ENCODE data around the gene KIF6. TPM values are rescaled to one million over a fixed set of nuclear protein-coding genes. Genes with fewer than 3 reads are reported as not detected.

KIF6 gene
- total RNA-seq, 1 donor from 2014 or later, result 2.0 TPM

DNA sequence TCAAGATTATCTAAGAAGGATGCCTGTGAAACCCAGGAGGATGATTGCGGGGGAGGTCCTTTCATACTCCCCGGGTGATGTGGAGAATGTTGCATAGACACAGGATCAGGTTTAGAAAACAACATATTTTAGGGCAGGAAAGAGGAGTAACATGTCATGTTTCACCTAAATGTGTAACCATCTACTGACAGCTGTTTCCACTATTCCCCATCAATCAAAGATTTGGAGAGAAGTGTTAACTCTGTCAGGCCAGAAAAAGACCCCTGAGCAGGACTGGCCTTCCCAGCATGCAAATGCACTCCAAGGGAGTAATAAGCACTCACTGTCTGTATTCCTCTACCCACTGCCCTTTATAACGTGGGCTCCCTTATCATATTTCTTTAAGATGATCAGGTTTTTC, 254.7 kb downstream of the KIF6 start:
- H3K27me3 ChIP-seq (ENCODE audit: insufficient read depth, low read length), result no peaks in the 10 kb centered on the region
- no peak overlapping the region for H3K4me3 Mint-ChIP-seq (ENCODE audit: unreplicated experiment)
- no peaks in the 10 kb centered on the region for H3K36me3 Mint-ChIP-seq (ENCODE audit: low read depth, unreplicated experiment)
- no peaks in the 10 kb centered on the region for H3K27me3 Mint-ChIP-seq (ENCODE audit: low read depth, unreplicated experiment)
- DNase-seq (ENCODE audit: low read depth) (no peak), FAIRE-seq (no peak)
- H3K9me3 Mint-ChIP-seq (ENCODE audit: unreplicated experiment), result peaks cover 2% of the 10 kb centered on the region
- no peak overlapping the region for H3K27ac Mint-ChIP-seq (ENCODE audit: unreplicated experiment)
- TF ChIP-seq EZH2 (IDR thresholded peaks at IDR 0.05; ENCODE audit: insufficient read depth, low read length), result no peak
- TF ChIP-seq, protein P1, sequence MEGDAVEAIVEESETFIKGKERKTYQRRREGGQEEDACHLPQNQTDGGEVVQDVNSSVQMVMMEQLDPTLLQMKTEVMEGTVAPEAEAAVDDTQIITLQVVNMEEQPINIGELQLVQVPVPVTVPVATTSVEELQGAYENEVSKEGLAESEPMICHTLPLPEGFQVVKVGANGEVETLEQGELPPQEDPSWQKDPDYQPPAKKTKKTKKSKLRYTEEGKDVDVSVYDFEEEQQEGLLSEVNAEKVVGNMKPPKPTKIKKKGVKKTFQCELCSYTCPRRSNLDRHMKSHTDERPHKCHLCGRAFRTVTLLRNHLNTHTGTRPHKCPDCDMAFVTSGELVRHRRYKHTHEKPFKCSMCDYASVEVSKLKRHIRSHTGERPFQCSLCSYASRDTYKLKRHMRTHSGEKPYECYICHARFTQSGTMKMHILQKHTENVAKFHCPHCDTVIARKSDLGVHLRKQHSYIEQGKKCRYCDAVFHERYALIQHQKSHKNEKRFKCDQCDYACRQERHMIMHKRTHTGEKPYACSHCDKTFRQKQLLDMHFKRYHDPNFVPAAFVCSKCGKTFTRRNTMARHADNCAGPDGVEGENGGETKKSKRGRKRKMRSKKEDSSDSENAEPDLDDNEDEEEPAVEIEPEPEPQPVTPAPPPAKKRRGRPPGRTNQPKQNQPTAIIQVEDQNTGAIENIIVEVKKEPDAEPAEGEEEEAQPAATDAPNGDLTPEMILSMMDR (IDR thresholded peaks at IDR 0.05; ENCODE audit: insufficient read depth, low read depth, low read length), result no peak
- H2AFZ ChIP-seq (ENCODE audit: low read depth, low read length), result no peak overlapping the region
- H3K79me2 ChIP-seq (ENCODE audit: insufficient read depth, low read length), result no peaks in the 10 kb centered on the region
- no peak overlapping the region for H3K9ac ChIP-seq (ENCODE audit: low read length)
- no peaks in the 10 kb centered on the region for H3K4me1 Mint-ChIP-seq (ENCODE audit: low read depth, unreplicated experiment)
- H3K4me1 ChIP-seq (ENCODE audit: insufficient read depth, low read length), result no peaks in the 10 kb centered on the region
- H3K27ac ChIP-seq (ENCODE audit: low read depth, low read length), result no peak overlapping the region
- H3K4me2 ChIP-seq (ENCODE audit: low read length), result no peak overlapping the region
- no peaks in the 10 kb centered on the region for H3K36me3 ChIP-seq (ENCODE audit: insufficient read depth, low read length)
- H4K20me1 ChIP-seq (ENCODE audit: insufficient read depth, low read length), result no peaks in the 10 kb centered on the region
- H3K4me3 ChIP-seq (ENCODE audit: insufficient read depth, low read depth, low read length), result no peak overlapping the region
- no peaks in the 10 kb centered on the region for H3K9me3 ChIP-seq (ENCODE audit: insufficient read depth, low read depth, low read length)

DNA sequence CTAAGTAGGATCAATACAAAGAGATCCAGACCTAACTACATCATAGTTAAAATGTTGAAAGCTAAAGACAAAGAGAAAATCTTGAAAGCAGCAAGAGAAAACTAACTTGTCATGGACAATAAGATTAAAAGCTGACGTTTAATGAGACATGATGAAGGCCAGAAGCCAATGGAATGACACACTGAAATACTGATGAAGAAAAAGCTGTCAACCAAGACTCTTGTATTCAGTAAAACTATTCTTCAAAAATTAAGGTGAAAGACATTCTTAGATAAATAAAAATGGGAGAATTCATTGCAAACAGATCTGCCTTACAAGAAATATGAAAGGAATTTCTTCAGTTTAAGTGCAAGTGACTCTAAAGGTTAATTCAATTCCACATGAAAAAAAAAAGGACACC, 256.8 kb downstream of the KIF6 start:
- Histone ChIP-seq H3K27me3 (ENCODE audit: insufficient read depth, low read length) (no peaks in the 10 kb centered on the region), H3K36me3 (ENCODE audit: insufficient read depth, low read length) (no peaks in the 10 kb centered on the region), H3K4me1 (ENCODE audit: insufficient read depth, low read length) (no peaks in the 10 kb centered on the region), H2AFZ (ENCODE audit: low read depth, low read length) (no peak overlapping the region), H3K79me2 (ENCODE audit: insufficient read depth, low read length) (no peaks in the 10 kb centered on the region), H3K27ac (ENCODE audit: low read depth, low read length) (no peak overlapping the region), H3K9ac (ENCODE audit: low read length) (no peak overlapping the region), H3K4me3 (ENCODE audit: insufficient read depth, low read depth, low read length) (no peak overlapping the region), H3K9me3 (ENCODE audit: insufficient read depth, low read depth, low read length) (no peaks in the 10 kb centered on the region), H3K4me2 (ENCODE audit: low read length) (no peak overlapping the region), H4K20me1 (ENCODE audit: insufficient read depth, low read length) (no peaks in the 10 kb centered on the region)
- no peak for TF ChIP-seq EZH2 (IDR thresholded peaks at IDR 0.05; ENCODE audit: insufficient read depth, low read length)
- FAIRE-seq (no peak), DNase-seq (ENCODE audit: low read depth) (no peak)
- H3K27me3 Mint-ChIP-seq (ENCODE audit: low read depth, unreplicated experiment), result no peaks in the 10 kb centered on the region
- no peaks in the 10 kb centered on the region for H3K4me1 Mint-ChIP-seq (ENCODE audit: low read depth, unreplicated experiment)
- no peak overlapping the region for H3K27ac Mint-ChIP-seq (ENCODE audit: unreplicated experiment)
- peaks cover 2% of the 10 kb centered on the region for H3K9me3 Mint-ChIP-seq (ENCODE audit: unreplicated experiment)
- H3K4me3 Mint-ChIP-seq (ENCODE audit: unreplicated experiment), result no peak overlapping the region
- no peaks in the 10 kb centered on the region for H3K36me3 Mint-ChIP-seq (ENCODE audit: low read depth, unreplicated experiment)

DNA sequence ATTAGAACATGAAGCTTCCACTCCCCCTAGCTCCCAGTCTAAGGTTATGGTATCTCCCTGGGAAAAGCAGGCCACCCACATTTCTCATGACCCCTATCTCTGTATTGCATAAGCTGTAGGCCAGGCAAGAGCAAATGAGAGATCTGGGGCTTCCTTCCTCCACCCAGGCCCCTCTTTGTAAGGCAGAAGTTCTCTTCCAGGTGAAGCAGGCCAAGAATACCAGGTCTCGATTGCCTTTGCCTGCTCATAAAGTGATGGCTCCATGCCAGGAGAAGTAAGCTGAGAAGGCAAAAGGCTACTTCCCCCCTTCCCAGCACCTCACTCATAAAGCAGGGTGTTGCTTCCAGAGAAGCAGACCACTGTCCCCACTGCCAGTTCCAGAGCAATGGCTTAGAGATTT, 258.6 kb downstream of the KIF6 start:
- no peaks in the 10 kb centered on the region for H3K4me1 Mint-ChIP-seq (ENCODE audit: low read depth, unreplicated experiment)
- FAIRE-seq, result no peak

More for the DNA sequence above, 258.6 kb downstream of the KIF6 start:
- H3K36me3 Mint-ChIP-seq (ENCODE audit: low read depth, unreplicated experiment), result no peaks in the 10 kb centered on the region
- no peak overlapping the region for H3K4me2 ChIP-seq (ENCODE audit: low read length)
- H3K27ac Mint-ChIP-seq (ENCODE audit: unreplicated experiment), result no peak overlapping the region
- H3K79me2 ChIP-seq (ENCODE audit: insufficient read depth, low read length), result no peaks in the 10 kb centered on the region
- no peaks in the 10 kb centered on the region for H3K27me3 ChIP-seq (ENCODE audit: insufficient read depth, low read length)
- no peak overlapping the region for H2AFZ ChIP-seq (ENCODE audit: low read depth, low read length)
- peaks cover 2% of the 10 kb centered on the region for H3K27me3 Mint-ChIP-seq (ENCODE audit: low read depth, unreplicated experiment)
- DNase-seq (ENCODE audit: low read depth), result no peak
- H4K20me1 ChIP-seq (ENCODE audit: insufficient read depth, low read length), result no peaks in the 10 kb centered on the region
- no peak overlapping the region for H3K27ac ChIP-seq (ENCODE audit: low read depth, low read length)
- H3K4me3 ChIP-seq (ENCODE audit: insufficient read depth, low read depth, low read length), result no peak overlapping the region
- no peaks in the 10 kb centered on the region for H3K4me1 ChIP-seq (ENCODE audit: insufficient read depth, low read length)
- no peaks in the 10 kb centered on the region for H3K9me3 ChIP-seq (ENCODE audit: insufficient read depth, low read depth, low read length)
- TF ChIP-seq, protein P1 (IDR thresholded peaks at IDR 0.05; ENCODE audit: insufficient read depth, low read depth, low read length), result no peak
- TF ChIP-seq EZH2 (IDR thresholded peaks at IDR 0.05; ENCODE audit: insufficient read depth, low read length), result no peak
- H3K36me3 ChIP-seq (ENCODE audit: insufficient read depth, low read length), result no peaks in the 10 kb centered on the region
- H3K9ac ChIP-seq (ENCODE audit: low read length), result no peak overlapping the region
- H3K9me3 Mint-ChIP-seq (ENCODE audit: unreplicated experiment), result peaks cover 2% of the 10 kb centered on the region
- no peak overlapping the region for H3K4me3 Mint-ChIP-seq (ENCODE audit: unreplicated experiment)
